ENCODE measurements around the gene PIP4K2B. TPM values are rescaled to one million over a fixed set of nuclear protein-coding genes. Genes with fewer than 3 reads are reported as not detected.
A peak's percentile ranks its signal among the peaks of the same experiment; 100 is the strongest.
"Not testable (repeated sequence)": the region's sequence is repeated elsewhere in the genome, so short reads cannot be mapped to it uniquely, and the experiment has no call there.

Gene PIP4K2B
- total RNA-seq, 1 donor from 2014 or later, result 77.8 TPM

GRCh38 chr17:38797158-38797490, 2.2 kb downstream of the PIP4K2B start:
- peaks cover 9% of the 10 kb centered on the region for H3K36me3 Mint-ChIP-seq (ENCODE audit: insufficient read depth)
- H3K27ac Mint-ChIP-seq, result no peak overlapping the region
- no peaks in the 10 kb centered on the region for H3K9me3 Mint-ChIP-seq (ENCODE audit: low read depth)
- H3K27me3 Mint-ChIP-seq, result no peaks in the 10 kb centered on the region
- peak overlapping the region; percentile 39 for H3K4me3 Mint-ChIP-seq (ENCODE audit: low read depth)
- no peak for TF ChIP-seq CTCF (IDR thresholded peaks at IDR 0.05; ENCODE audit: unreplicated experiment)
- DNase-seq (ENCODE audit: low spot score, unreplicated experiment), result no peak
- H3K4me1 Mint-ChIP-seq (ENCODE audit: low read depth), result peaks cover 28% of the 10 kb centered on the region

GRCh38 chr17:38796451-38797157, 2.8 kb downstream of the PIP4K2B start:
- peak overlapping the region; percentile 39 for H3K4me3 Mint-ChIP-seq (ENCODE audit: low read depth)
- TF ChIP-seq CTCF (IDR thresholded peaks at IDR 0.05; ENCODE audit: unreplicated experiment), result no peak
- peaks cover 28% of the 10 kb centered on the region for H3K4me1 Mint-ChIP-seq (ENCODE audit: low read depth)
- H3K27ac Mint-ChIP-seq, result no peak overlapping the region
- no peaks in the 10 kb centered on the region for H3K9me3 Mint-ChIP-seq (ENCODE audit: low read depth)
- H3K36me3 Mint-ChIP-seq (ENCODE audit: insufficient read depth), result peaks cover 5% of the 10 kb centered on the region
- no peak for DNase-seq (ENCODE audit: low spot score, unreplicated experiment)
- H3K27me3 Mint-ChIP-seq, result no peaks in the 10 kb centered on the region

GRCh38 chr17:38794221-38794620, 5.1 kb downstream of the PIP4K2B start:
- peaks cover 3% of the 10 kb centered on the region for H3K36me3 Mint-ChIP-seq (ENCODE audit: insufficient read depth)
- peaks cover 30% of the 10 kb centered on the region for H3K4me1 Mint-ChIP-seq (ENCODE audit: low read depth)
- no peak overlapping the region for H3K4me3 Mint-ChIP-seq (ENCODE audit: low read depth)
- H3K27me3 Mint-ChIP-seq, result no peaks in the 10 kb centered on the region
- peak overlapping the region; percentile 69 for H3K27ac Mint-ChIP-seq
- DNase-seq (ENCODE audit: low spot score, unreplicated experiment), result no peak
- no peaks in the 10 kb centered on the region for H3K9me3 Mint-ChIP-seq (ENCODE audit: low read depth)
- no peak for TF ChIP-seq CTCF (IDR thresholded peaks at IDR 0.05; ENCODE audit: unreplicated experiment)

- Mint-ChIP-seq H3K9me3 (ENCODE audit: low read depth) (no peaks in the 10 kb centered on the region), H3K27me3 (no peaks in the 10 kb centered on the region), H3K27ac (no peak overlapping the region), H3K4me1 (ENCODE audit: low read depth) (peaks cover 9% of the 10 kb centered on the region), H3K4me3 (ENCODE audit: low read depth) (no peak overlapping the region), H3K36me3 (ENCODE audit: insufficient read depth) (peaks cover 3% of the 10 kb centered on the region)
- TF ChIP-seq CTCF (IDR thresholded peaks at IDR 0.05; ENCODE audit: unreplicated experiment), result no peak
- no peak for DNase-seq (ENCODE audit: low spot score, unreplicated experiment)
These were observed 8.2 kb downstream of the PIP4K2B start for GRCh38 chr17:38791162-38791561.

GRCh38 chr17:38790148-38790707, 9.1 kb downstream of the PIP4K2B start:
- not testable (repeated sequence) for DNase-seq (ENCODE audit: low spot score, unreplicated experiment); H3K9me3 Mint-ChIP-seq (ENCODE audit: low read depth); H3K27ac Mint-ChIP-seq; H3K27me3 Mint-ChIP-seq; H3K4me1 Mint-ChIP-seq (ENCODE audit: low read depth); H3K4me3 Mint-ChIP-seq (ENCODE audit: low read depth); H3K36me3 Mint-ChIP-seq (ENCODE audit: insufficient read depth)

GRCh38 chr17:38789185-38789584, 10.2 kb downstream of the PIP4K2B start:
- peaks cover 3% of the 10 kb centered on the region for H3K36me3 Mint-ChIP-seq (ENCODE audit: insufficient read depth)
- H3K27me3 Mint-ChIP-seq, result no peaks in the 10 kb centered on the region
- no peak overlapping the region for H3K27ac Mint-ChIP-seq
- no peak overlapping the region for H3K4me3 Mint-ChIP-seq (ENCODE audit: low read depth)
- no peak for DNase-seq (ENCODE audit: low spot score, unreplicated experiment)
- TF ChIP-seq CTCF (IDR thresholded peaks at IDR 0.05; ENCODE audit: unreplicated experiment), result no peak
- H3K4me1 Mint-ChIP-seq (ENCODE audit: low read depth), result peaks cover 9% of the 10 kb centered on the region
- H3K9me3 Mint-ChIP-seq (ENCODE audit: low read depth), result no peaks in the 10 kb centered on the region

GRCh38 chr17:38787999-38788398, 11.4 kb downstream of the PIP4K2B start:
- not testable (repeated sequence) for H3K27me3 Mint-ChIP-seq; H3K27ac Mint-ChIP-seq; H3K4me3 Mint-ChIP-seq (ENCODE audit: low read depth); H3K9me3 Mint-ChIP-seq (ENCODE audit: low read depth); H3K36me3 Mint-ChIP-seq (ENCODE audit: insufficient read depth); H3K4me1 Mint-ChIP-seq (ENCODE audit: low read depth); DNase-seq (ENCODE audit: low spot score, unreplicated experiment)
